Ramos (cell line): ENCODE measurements around the gene LMF1.

Experiments used
- in situ Hi-C: fragments of 300-500 bp; cut with MboI; formaldehyde crosslinking; loops from one replicate; pipeline ENCODE4 v1.14.3; 2022; ENCODE audit warnings: low sequenced_read_pairs; ENCODE audit not compliant: unreplicated experiment

LMF1 gene

GRCh38 chr16:970766-971581 is at the start of gene LMF1:
Gene LMF1 (minus strand): TSS chr16:970984. CDS start chr16:970980, 4 bp downstream.
- in situ Hi-C loops = no loop called here

GRCh38 chr16:1020091-1020399 is 49.3 kb upstream of the LMF1 start:
- in situ Hi-C loops = no loop called here

- in situ Hi-C loops = no loop called here
Measured at GRCh38 chr16:1019231-1020090, 48.7 kb upstream of the LMF1 start.

DNA sequence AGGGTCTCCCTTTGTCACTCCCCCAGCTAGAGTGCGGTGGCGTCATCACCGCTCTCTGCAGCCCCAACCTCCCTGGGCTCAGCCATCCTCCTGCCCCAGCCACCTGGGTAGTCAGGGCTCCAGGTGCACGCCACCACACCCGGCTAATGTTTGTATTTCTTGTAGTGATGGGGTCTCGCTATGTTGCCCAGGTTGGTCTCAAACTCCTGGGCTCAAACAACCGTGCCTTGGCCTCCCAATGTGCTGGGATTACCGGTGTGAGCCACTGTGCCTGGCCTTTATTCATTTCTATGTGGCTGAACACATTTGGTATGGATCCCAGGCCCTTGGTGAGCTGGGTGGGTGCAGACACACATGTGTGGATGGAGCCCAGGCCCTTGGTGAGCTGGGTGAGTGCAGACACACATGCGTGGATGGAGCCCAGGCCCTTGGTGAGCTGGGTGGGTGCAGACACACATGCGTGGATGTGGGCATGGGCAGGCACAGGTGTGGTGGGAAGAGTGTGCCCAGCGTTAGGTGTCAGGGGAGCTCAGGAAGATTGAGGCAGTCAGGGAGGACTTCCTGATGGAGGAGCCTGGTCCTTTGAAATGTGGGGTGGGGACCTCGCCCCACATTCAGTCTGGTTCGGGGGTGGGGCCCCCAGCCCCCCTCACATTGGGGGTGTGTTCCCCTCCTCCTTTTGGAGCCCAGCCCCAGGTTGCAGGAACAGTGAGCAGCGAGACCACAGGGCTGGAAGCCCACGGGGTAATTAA is 47.8 kb upstream of the LMF1 start:
- in situ Hi-C loops = no loop called here

DNA sequence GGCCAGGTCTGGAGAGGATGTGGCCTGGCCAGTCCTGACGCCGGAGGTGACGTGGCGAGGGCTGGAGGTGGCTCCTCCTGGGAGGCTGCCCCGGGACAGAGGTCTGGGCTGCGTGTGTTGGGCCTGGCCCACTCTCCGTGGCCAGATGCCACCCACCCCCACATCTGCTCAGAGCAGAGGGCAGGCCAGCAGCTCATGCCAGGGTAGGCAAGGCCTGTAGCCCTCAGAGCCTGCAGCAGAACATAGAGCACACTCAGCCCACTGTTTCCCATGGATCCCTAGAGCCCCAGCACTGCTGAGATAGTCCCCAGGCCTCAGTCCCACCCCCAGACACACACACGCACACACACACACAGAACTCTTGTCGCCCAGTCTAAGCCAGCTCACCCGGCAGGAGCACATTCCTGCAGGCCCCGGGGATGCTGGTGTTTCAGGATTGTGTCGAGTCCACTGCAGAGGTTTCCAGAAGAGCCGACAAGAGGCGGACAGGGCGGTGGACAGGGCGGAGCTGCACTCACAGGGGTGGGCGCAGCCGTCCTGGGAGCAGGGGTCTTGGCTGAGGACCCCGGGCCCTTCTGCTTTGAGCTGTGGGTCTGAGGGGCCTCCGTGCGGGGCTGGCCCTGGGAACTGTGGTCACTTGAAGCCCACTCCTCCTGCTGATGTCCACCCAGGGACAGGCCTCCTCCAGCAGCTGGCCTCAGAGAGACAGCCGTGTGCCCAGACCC is 44.1 kb upstream of the LMF1 start:
- in situ Hi-C loops = no loop called here

- in situ Hi-C loops = no loop called here
Measured at GRCh38 chr16:1014221-1014620, 43.4 kb upstream of the LMF1 start.

DNA sequence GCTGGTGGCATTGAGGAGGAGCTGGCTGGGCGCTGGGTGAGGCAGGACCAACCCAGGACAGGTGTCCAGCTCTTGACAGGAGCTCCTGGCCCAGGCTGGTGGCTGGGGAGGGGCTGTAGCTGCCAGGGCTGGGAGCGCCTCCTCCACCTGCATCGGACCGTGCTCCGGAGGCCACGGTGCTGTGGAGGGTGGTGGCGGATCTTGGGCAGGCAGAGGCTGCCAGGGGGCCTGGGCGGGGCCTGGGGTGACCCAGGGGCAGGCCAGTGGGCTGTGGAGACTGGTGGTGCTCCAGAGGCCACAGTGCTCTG is 42.8 kb upstream of the LMF1 start:
- in situ Hi-C loops = no loop called here

DNA sequence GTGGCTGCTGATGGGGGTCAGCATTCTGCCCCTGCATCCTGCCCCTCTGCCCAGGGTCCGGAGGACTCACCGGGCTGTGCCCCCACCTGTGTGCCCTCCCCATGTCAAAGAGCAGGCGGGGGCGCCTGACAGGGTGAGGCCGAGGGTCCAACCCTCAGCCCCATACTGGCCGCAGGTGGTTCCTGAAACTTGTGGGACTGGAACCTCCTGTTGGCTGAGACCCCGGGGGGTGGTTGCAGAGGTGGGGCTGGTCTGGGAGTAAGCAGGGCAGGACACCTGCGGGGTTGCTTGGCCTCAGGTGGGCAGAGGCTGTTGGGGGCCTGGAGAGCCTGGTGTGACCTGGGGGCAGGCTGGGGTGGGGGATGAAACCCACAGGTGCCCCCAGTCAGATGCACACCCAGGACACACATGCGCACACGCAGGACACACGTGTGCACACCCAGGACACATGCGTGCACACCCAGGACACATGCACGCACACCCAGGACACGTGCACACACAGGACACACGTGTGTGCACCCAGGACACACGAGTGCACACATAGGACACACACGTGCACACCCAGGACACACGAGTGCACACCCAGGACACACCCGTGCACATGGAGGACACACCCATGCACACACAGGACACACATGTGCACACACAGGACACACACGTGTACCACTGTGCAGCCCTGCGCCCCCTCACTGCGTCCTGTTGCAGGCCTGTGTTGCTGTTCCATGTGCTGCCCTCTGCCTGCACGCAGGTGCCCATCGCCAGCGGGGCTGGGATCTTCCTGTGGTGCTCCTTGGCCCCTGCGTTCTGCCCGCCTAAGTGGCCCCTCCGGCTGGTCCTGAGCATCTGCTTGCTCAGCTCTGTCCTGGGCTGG is 42.2 kb upstream of the LMF1 start:
- in situ Hi-C loops = no loop called here

GRCh38 chr16:1012135-1012534 is 41.4 kb upstream of the LMF1 start:
- in situ Hi-C loops = no loop called here

DNA sequence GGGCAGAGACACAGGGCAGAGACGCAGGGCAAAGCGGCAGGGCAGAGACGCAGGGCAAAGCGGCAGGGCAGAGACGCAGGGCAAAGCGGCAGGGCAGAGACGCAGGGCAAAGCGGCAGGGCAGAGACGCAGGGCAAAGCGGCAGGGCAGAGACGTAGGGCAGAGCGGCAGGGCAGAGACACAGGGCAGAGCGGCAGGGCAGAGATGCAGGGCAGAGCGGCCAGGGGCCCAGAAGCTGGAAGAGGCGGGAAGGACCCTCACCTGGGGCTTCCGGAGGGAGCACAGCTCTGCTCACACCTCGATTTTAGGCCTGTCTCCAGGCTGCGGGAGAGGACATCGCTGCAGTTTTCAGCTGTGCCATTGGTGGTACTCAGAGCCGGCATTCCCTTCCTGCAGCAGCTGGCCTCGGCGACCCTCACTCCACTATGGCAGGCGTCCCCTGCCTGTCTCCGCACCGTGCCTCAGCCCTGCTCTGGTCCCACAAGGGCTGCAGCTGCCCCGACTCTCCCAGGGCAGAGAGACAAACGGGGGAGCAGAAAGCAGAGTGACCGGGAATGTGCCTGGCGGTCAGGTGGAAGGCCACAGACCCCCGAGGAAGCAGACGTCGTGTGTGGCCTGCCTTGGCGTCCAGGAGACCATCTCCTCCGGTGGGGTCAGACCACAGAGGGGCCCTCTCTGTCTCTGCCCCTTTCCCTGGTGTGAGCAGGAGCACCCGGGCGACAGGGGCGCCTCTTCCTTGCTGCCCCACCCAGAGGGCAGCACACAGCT is 40.7 kb upstream of the LMF1 start:
- in situ Hi-C loops = no loop called here

- in situ Hi-C loops = no loop called here
Measured at GRCh38 chr16:1010815-1011214, 40.0 kb upstream of the LMF1 start.

DNA sequence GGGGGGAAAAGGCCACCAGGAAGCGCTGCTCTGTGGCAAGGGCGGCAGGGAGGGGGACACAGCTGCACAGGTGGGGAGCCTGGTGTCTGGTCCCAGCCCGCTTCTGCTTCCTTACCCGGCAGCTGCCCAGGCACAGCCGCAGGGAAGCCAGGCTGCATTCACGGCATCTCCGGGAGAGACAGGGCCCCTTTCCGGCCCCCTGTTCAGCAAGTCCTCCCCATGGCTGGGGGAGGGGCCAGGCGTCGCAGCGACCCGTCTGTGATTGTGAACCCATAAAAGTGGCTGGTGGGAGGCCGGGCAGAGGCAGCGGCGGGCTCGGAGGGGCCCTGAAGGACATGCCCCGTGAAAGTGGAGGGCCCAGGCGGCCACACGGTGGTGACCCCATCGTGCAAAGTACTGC is 39.5 kb upstream of the LMF1 start:
- in situ Hi-C loops = no loop called here

- in situ Hi-C loops = no loop called here
Measured at GRCh38 chr16:1009358-1010150, 38.8 kb upstream of the LMF1 start.

DNA sequence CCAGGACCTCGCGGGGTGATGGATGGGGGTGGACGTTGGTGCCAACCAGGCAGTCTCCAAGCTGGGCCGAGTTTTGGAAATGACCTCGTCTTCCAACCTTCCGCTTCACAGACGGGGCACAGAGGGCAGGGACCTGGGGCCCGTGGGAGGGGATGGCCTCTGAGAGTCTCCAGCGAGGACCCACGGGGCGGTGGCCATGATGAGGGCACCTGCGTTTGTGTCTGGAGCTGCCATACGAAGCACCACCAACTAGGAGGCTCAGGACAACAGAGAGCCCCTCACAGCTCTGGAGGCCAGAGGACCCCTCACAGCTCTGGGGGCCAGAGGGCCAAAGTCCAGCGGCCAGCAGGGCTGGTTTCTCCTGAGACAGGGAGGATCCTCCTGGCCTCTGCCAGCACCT is 37.3 kb upstream of the LMF1 start:
- in situ Hi-C loops = no loop called here

- in situ Hi-C loops = no loop called here
Measured at GRCh38 chr16:1007284-1007850, 36.6 kb upstream of the LMF1 start.

DNA sequence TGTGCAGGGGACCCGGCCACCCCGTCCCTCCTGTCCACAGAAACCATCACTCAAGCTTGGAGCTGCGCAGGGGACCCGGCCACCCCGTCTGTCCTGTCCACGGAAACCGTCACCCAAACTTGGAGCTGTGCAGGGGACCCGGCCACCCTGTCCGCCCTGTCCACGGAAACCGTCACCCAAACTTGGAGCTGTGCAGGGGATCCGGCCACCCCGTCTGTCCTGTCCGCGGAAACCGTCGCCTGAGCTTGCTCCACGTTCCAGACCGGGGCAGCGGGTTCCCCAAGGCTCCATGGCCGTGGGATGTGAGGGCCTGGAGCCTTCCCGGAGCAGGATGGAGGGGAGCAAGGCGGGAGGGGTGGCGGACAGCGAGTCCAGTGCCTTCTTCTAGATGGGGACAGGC is 36.0 kb upstream of the LMF1 start:
- in situ Hi-C loops = no loop called here

- in situ Hi-C loops = no loop called here
Measured at GRCh38 chr16:1005286-1005685, 34.5 kb upstream of the LMF1 start.
